Cardiac septum (tissue), 1 donor: Measurements from ENCODE around the gene ELSPBP1. TPM values are rescaled to one million over a fixed set of nuclear protein-coding genes. Genes with fewer than 3 reads are reported as not detected.
"Not testable (repeated sequence)": the region's sequence is repeated elsewhere in the genome, so short reads cannot be mapped to it uniquely, and the experiment has no call there.

Source experiments
- DNase-seq: peaks from one replicate; pipeline ENCODE4 v3.0.0-alpha.2; 2020; ENCODE audit warnings: low spot score
- intact Hi-C: fragments of 100-400 bp; cut with DNase I; formaldehyde crosslinking; loops from one replicate; pipeline ENCODE4 v1.14.0; 2022
- total RNA-seq: library from RNA; stranded (reverse); fragmentation: NEBNext Ultra II Directional; extraction: Animal tissue kit (Norgen Biotek cat#: 25700); gene quantifications from one replicate; pipeline ENCODE4 v1.2.1, GENCODE V29; 2021
- donor health status: DM: no; HTN: no; CAD: no.

Gene ELSPBP1
- total RNA-seq, 1 donor from 2014 or later = not detected

GRCh38 chr19:48036765-48037164, 42.3 kb downstream of the ELSPBP1 start:
- intact Hi-C loops = no loop called here
- DNase-seq = no peak

DNA sequence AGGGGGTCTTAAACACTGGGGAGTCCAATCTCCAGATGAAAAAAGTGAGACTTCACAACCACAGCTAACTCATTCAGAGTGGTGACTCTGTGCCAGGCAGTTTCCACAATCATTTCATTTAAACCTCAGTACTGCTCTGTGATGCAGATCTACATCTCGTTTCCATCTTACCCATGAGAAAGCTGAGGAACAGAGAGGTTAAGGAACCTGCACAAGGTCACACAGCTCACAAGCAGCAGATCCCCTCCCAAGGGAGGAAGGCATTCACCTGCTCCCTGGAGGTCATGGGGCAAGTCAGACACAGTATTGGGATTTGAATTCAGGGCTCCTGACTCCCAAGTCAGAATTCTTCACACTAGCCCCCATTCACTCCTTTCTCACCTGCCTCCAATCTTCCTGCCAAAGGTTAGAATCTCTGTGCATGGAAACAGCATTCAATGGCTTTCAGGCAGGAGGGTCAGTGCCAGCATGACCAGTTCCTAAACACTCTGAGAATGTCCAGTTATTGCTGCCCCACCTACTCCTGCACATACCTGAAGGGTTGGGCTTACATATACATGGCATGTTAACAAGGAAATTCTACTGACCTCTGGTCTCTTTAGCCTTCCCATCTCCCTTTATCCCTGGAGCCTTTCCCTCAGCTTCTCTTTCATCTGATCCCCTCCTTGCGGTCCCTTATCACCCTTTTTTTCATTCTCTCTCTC, 47.6 kb downstream of the ELSPBP1 start:
- intact Hi-C loops = no loop called here
- no peak for DNase-seq

GRCh38 chr19:48043675-48044258, 49.3 kb downstream of the ELSPBP1 start, which contains the start of gene CABP5:
Gene CABP5, minus strand, starts transcription at chr19:48044079. Its CDS starts 157 bp downstream, at chr19:48043922.
- intact Hi-C loops = no loop called here
- no peak for DNase-seq

DNA sequence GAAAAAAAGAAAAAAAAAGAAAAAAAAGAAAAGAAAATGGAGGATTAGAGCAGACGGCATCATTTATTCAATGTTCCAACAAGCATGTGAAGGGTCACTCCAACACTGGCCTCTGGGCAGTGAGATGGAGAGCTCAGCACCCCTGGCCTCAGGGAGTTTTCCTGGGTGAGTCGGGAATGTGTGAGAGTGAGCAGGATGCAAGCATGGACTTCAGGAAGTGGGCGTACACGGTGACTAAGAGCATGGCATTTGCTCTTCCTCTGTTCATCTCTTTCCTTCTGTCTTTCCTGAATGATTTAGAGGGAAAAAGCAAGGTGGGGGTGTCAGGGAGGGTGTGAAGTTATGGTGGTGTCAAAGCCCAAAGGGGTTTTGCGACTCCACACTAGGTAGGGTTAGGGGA, 50.1 kb downstream of the ELSPBP1 start:
- intact Hi-C loops = no loop called here
- DNase-seq = no peak

GRCh38 chr19:48051335-48052033, 57.1 kb downstream of the ELSPBP1 start:
- DNase-seq = no peak
- intact Hi-C loops = no loop called here

GRCh38 chr19:48053076-48053475, 58.6 kb downstream of the ELSPBP1 start:
- intact Hi-C loops = no loop called here
- no peak for DNase-seq

- intact Hi-C loops = no loop called here
- DNase-seq = no peak
Observed at GRCh38 chr19:48053856-48054255, 59.4 kb downstream of the ELSPBP1 start.

- intact Hi-C loops = no loop called here
- DNase-seq = no peak
Observed at GRCh38 chr19:48059331-48059730, 64.9 kb downstream of the ELSPBP1 start.

- no peak for DNase-seq
- intact Hi-C loops = no loop called here
Observed at GRCh38 chr19:48060381-48060780, 65.9 kb downstream of the ELSPBP1 start.

DNA sequence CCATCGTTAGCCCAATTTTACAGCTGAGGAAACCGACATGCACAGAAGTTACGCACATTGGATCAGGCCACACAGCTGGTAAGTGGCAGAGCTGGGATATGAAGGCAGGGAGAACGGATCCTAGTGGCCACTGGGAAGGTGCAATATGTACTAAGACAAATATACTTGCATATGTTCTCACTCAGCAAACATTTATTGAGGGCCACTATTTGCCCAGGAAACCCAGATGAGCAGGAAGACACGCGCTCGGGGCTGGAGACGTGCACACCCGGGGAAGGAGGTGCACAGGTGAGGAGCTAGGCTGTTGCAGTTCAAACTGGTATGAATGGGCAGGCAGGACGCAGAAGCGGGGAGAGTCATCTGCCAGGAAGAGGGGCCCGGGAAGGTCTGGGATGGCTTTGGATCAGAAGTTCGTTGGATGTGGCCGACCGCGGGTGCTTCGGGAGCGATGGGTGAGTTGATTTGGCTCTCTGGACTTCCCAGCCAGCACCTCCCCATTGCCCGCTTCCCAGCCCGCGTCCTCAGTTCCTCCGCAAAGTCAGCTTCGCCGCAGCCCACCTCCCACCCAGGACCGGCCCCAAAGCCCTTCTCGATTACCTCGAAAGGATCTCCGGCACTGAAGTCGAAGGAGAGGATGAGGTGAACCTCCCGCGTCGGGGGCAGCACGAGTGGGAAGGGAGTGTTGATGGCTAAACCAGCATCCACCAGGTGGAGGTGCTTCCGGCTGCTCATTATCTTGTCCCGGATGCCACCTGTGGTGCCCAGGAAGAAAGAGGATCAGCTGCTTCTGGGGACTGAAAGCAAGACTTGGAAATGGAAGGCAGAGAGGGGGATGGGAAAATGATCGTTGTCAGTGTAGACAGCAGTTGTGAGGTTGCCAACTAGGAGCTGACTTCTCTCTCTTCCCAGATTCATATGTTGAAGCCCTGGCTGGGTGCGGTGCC, 67.2 kb downstream of the ELSPBP1 start:
- intact Hi-C loops = no loop called here
- no peak for DNase-seq

DNA sequence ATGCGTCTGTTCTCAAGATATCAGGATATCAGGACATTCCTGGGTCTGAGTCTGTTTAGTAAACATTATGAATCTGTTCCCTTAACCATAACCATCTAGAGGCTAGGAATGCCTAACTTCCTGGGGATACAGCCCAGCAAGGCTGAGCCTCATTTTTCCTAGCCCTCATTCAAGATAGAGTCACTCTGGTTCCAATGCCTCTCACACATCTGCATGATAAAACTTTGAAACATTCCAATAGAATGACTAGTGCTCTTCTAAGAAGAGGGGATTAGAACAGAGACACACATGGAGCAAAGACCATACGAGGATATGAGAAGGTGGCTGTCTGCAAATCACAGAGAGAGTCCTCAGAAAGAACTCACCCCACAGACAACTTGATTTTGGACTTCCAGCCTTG, 70.1 kb downstream of the ELSPBP1 start:
- no peak for DNase-seq
- intact Hi-C loops = no loop called here

GRCh38 chr19:48069435-48069834, 75.0 kb downstream of the ELSPBP1 start:
- intact Hi-C loops = no loop called here
- DNase-seq = no peak

DNA sequence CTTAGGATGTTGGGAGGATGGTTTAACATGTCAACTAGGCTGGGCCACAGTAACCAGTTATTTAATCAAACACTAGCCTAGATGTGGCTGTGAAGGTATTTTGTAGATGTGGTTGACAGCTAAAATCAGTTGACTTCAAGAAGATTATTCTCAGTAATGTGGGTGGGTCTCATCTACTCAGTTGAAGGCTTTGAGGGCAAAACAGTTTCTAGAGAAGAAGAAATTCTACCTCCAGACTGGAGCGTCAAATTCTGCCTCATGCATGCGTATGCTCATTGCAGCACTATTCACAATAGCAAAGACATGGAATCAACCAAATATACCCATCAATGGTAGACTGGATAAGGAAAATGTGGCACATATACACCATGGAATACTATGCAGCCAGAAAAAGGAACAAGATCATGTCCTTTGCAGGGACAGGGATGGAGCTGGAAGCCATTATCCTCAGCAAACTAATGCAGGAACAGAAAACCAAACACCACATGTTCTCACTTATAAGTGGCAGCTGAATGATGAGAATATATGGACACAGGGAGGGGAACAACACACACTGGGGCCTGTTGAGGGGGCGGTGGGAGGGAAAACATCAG, 75.8 kb downstream of the ELSPBP1 start:
- DNase-seq, intact Hi-C loops: not testable (repeated sequence)

Other genes with a start within 250 kb of the ELSPBP1 start
- gene NOP53, start 249.1 kb upstream of the ELSPBP1 start, total RNA-seq = 136 TPM
- gene SELENOW, start 215.9 kb upstream of the ELSPBP1 start, total RNA-seq = 944 TPM
- gene TPRX1, start 190.1 kb upstream of the ELSPBP1 start, total RNA-seq = not detected
- not detected for gene CRX, start 172.7 kb upstream of the ELSPBP1 start, total RNA-seq
- not detected for gene TPRX2, start 135.4 kb upstream of the ELSPBP1 start, total RNA-seq
- gene SULT2A1, start 108.3 kb upstream of the ELSPBP1 start, total RNA-seq = not detected
- not detected for gene BSPH1, start 2.5 kb upstream of the ELSPBP1 start, total RNA-seq
- not detected for gene CABP5, start 49.4 kb downstream of the ELSPBP1 start, total RNA-seq
- 61.8 TPM for gene PLA2G4C, start 116.2 kb downstream of the ELSPBP1 start, total RNA-seq
- gene LIG1, start 175.7 kb downstream of the ELSPBP1 start, total RNA-seq = 5.2 TPM
- 6.9 TPM for gene ZSWIM9, start 176.0 kb downstream of the ELSPBP1 start, total RNA-seq